SK-N-SH (cell line): ENCODE data around the gene PDE9A. TPM values are rescaled to one million over a fixed set of nuclear protein-coding genes. Genes with fewer than 3 reads are reported as not detected.

ENCODE experiments used
- CTCF ChIA-PET: fragments of 300-600, 350-600 bp; formaldehyde crosslinking; extraction: SDS; loops from one replicate; lab custom pipeline; 2021; lab: Yijun Ruan, JAX
- POLR2A ChIA-PET: fragments of 350-600 bp; sonication (Branson Sonifier 250); formaldehyde crosslinking; extraction: SDS; loops from one replicate; lab custom pipeline; 2020; ENCODE audit warnings: antibody characterized with exemption, inconsistent platforms; lab: Yijun Ruan, JAX
- DNase-seq: peaks from one replicate; pipeline ENCODE4 v3.0.0; 2012
- H2AFZ ChIP-seq: fragments of 200-600 bp; sonication (generic); 2 replicates; pipeline ENCODE4 v1.8.1; 2016; ENCODE audit warnings: antibody characterized with exemption, mild to moderate bottlenecking, low read depth
- H3F3A ChIP-seq: fragments of 200-600 bp; sonication (generic); replicated peaks from 2 replicates; pipeline ENCODE3; 2016; ENCODE audit warnings: antibody characterized with exemption, mild to moderate bottlenecking; ENCODE audit not compliant: insufficient read depth
- H3K27ac ChIP-seq, 2 experiments: fragments of 200-500 bp in 1 of 2; fragments of 200-600 bp in 1 of 2; sonication (Bioruptor generic) in 1 of 2; sonication (generic), shearing (Covaris generic) in 1 of 2; 2 replicates each; pipeline versions ENCODE4 v1.5.1 to v1.6.1; 2014 to 2016; ENCODE audit warnings: low read depth in 2 of 2, inconsistent platforms in 1 of 2, low read length in 1 of 2, mild to moderate bottlenecking in 1 of 2, mixed read lengths in 1 of 2
- H3K27me3 ChIP-seq: fragments of 200-600 bp; sonication (generic), shearing (Covaris generic); 2 replicates; pipeline ENCODE4 v1.6.1; 2016; ENCODE audit warnings: mixed run types; ENCODE audit not compliant: insufficient read depth
- H3K36me3 ChIP-seq, 2 experiments: fragments of 200-500 bp in 1 of 2; fragments of 200-600 bp in 1 of 2; sonication (Bioruptor generic) in 1 of 2; sonication (generic) in 1 of 2; replicated peaks in 1 of 2; 2 replicates each; pipeline versions ENCODE3 to v1.5.1; 2014 to 2016; ENCODE audit warnings: low read length in 1 of 2, mild to moderate bottlenecking in 1 of 2; ENCODE audit not compliant: insufficient read depth in 2 of 2, control insufficient read depth in 1 of 2
- H3K4me1 ChIP-seq, 2 experiments: fragments of 200-500 bp in 1 of 2; fragments of 200-600 bp in 1 of 2; sonication (Bioruptor generic) in 1 of 2; sonication (generic), shearing (Covaris generic) in 1 of 2; 2 replicates each; pipeline versions ENCODE4 v1.5.1 to v1.6.1; 2014 to 2016; ENCODE audit warnings: low read depth in 1 of 2, low read length in 1 of 2, mixed run types in 1 of 2; ENCODE audit not compliant: insufficient read depth in 2 of 2, control insufficient read depth in 1 of 2
- H3K4me2 ChIP-seq: fragments of 200-600 bp; sonication (generic), shearing (Covaris generic); 2 replicates; pipeline ENCODE4 v1.6.1; 2017; ENCODE audit warnings: mixed run types
- H3K4me3 ChIP-seq, 2 experiments: fragments of 200-500 bp in 1 of 2; fragments of 200-600 bp in 1 of 2; sonication (Bioruptor generic) in 1 of 2; sonication (generic), shearing (Covaris generic) in 1 of 2; 2 replicates each; pipeline versions ENCODE4 v1.5.1 to v1.8.1; 2014 to 2016; ENCODE audit warnings: low read depth in 2 of 2, inconsistent platforms in 1 of 2, low read length in 1 of 2, mild to moderate bottlenecking in 1 of 2, mixed read lengths in 1 of 2, moderate library complexity in 1 of 2
- H3K79me2 ChIP-seq: fragments of 200-600 bp; sonication (generic); 2 replicates; pipeline ENCODE4 v1.8.1; 2017; ENCODE audit warnings: mild to moderate bottlenecking; ENCODE audit not compliant: insufficient read depth
- H3K9ac ChIP-seq: fragments of 200-600 bp; sonication (generic); 2 replicates; pipeline ENCODE4 v1.6.1; 2017; ENCODE audit warnings: mixed run types
- H3K9me2 ChIP-seq: fragments of 200-600 bp; sonication (generic); 2 replicates; pipeline ENCODE4 v1.6.1; 2017; ENCODE audit warnings: mixed run types
- H3K9me3 ChIP-seq: fragments of 200-600 bp; sonication (generic); 2 replicates; pipeline ENCODE4 v1.6.1; 2017; ENCODE audit warnings: mixed run types, mild to moderate bottlenecking, moderate library complexity
- H4K20me1 ChIP-seq: fragments of 200-600 bp; sonication (generic); 2 replicates; pipeline ENCODE4 v1.6.1; 2017; ENCODE audit warnings: mild to moderate bottlenecking, mixed run types; ENCODE audit not compliant: insufficient read depth
- CHD2 ChIP-seq: fragments of 150-350 bp; IDR thresholded peaks from 2 replicates; pipeline ENCODE4 v1.6.1; 2018; ENCODE audit warnings: low read length; ENCODE audit not compliant: partially characterized antibody
- ELF1 ChIP-seq: IDR thresholded peaks from 2 replicates; pipeline ENCODE4 v1.4.0; 2012
- EP300 ChIP-seq, 2 experiments: IDR thresholded peaks; 2 replicates each; pipeline versions ENCODE4 v1.4.0 to v1.6.1; 2012; ENCODE audit warnings: borderline replicate concordance in 1 of 2, low read depth in 1 of 2, low read length in 1 of 2
- FOSL2 ChIP-seq: IDR thresholded peaks from 2 replicates; pipeline ENCODE4 v1.4.0; 2012; ENCODE audit warnings: low read depth, mild to moderate bottlenecking, moderate library complexity, borderline replicate concordance
- JUND ChIP-seq: IDR thresholded peaks from 2 replicates; pipeline ENCODE4 v1.4.0; 2012
- MAX ChIP-seq: IDR thresholded peaks from 2 replicates; pipeline ENCODE4 v1.4.0; 2012; ENCODE audit warnings: low read depth
- MEF2A ChIP-seq: IDR thresholded peaks from 2 replicates; pipeline ENCODE4 v1.4.0; 2012; ENCODE audit warnings: low read depth, borderline replicate concordance
- MXI1 ChIP-seq: IDR thresholded peaks from 2 replicates; pipeline ENCODE4 v1.6.1; 2012; ENCODE audit warnings: mild to moderate bottlenecking, low read depth, low read length, improper control_type of control experiment
- POLR2AphosphoS5 ChIP-seq: IDR thresholded peaks from 2 replicates; pipeline ENCODE4 v1.6.1; 2012; ENCODE audit warnings: low read depth, low read length
- RAD21 ChIP-seq: IDR thresholded peaks from 2 replicates; pipeline ENCODE4 v1.6.1; 2012; ENCODE audit warnings: mild to moderate bottlenecking, low read length
- RXRA ChIP-seq: IDR thresholded peaks from 2 replicates; pipeline ENCODE4 v1.4.0; 2012; ENCODE audit warnings: low read depth, mild to moderate bottlenecking, borderline replicate concordance
- SIN3A ChIP-seq: IDR thresholded peaks from 2 replicates; pipeline ENCODE4 v1.6.1; 2012; ENCODE audit warnings: low read depth, mild to moderate bottlenecking, low read length, moderate library complexity, borderline replicate concordance
- SMC3 ChIP-seq: IDR thresholded peaks from 2 replicates; pipeline ENCODE4 v1.6.1; 2012; ENCODE audit warnings: low read depth, low read length, improper control_type of control experiment
- USF1 ChIP-seq: IDR thresholded peaks from 2 replicates; pipeline ENCODE4 v1.4.0; 2012; ENCODE audit warnings: low read depth, borderline replicate concordance
- USF2 ChIP-seq: fragments of 150-350 bp; IDR thresholded peaks from 2 replicates; pipeline ENCODE4 v1.6.1; 2017; ENCODE audit warnings: antibody characterized with exemption, low read length, low read depth, borderline replicate concordance
- YY1 ChIP-seq: IDR thresholded peaks from 2 replicates; pipeline ENCODE4 v1.4.0; 2012; ENCODE audit warnings: low read depth, mild to moderate bottlenecking
- WGBS: methylation state at CpG from one replicate; pipeline ENCODE4 v1.1.6; 2017; ENCODE audit warnings: low lambda C conversion rate; 5-methylcytosine and 5-hydroxymethylcytosine counted together
- polyA plus RNA-seq, 3 experiments: library from polyadenylated mRNA; depleted of rRNA; stranded (reverse); fragments of >200 nt; gene quantifications; 2 replicates each; pipeline ENCODE4 v1.2.3, GENCODE V29; 2012
- TF ChIP-seq, protein P1 (sequence below): fragments of 150-350 bp; IDR thresholded peaks from 2 replicates; pipeline ENCODE4 v1.6.1; 2016; ENCODE audit warnings: mild to moderate bottlenecking, low read depth, low read length

Gene PDE9A
- polyA plus RNA-seq (2012; rRNA removed) = 0.28 and 0.54 TPM in 2 replicates
- 0.75 and 1.3 TPM in 2 replicates for polyA plus RNA-seq (2012; cell fraction: cytosol; rRNA removed)
- polyA plus RNA-seq (2012; cell fraction: nucleus; rRNA removed) = 0.87 and 1.4 TPM in 2 replicates

GRCh38 chr21:42653231-42654061 lies at the start of gene PDE9A:
Gene PDE9A, plus strand, starts transcription at chr21:42653621. Its CDS starts 194 bp downstream, at chr21:42653815.
- Histone ChIP-seq H3K27me3 (peaks cover 35% of the 10 kb centered on the region), H3K4me2 (peak within 1 kb of the TSS; percentile 65; the same call in 1 of the 2 replicates), H3K9me3 (no peaks in the 10 kb centered on the region), H3K36me3 (no peaks in the 10 kb centered on the region), H3F3A (no peaks in the 10 kb centered on the region), H3K4me3 (peak within 1 kb of the TSS in 1 of 2 experiments; percentile 53; a peak in 3 of 4 replicates), H3K27ac (peak within 1 kb of the TSS in 1 of 2 experiments; percentile 98; a peak in 2 of 4 replicates), H3K9ac (no peak within 1 kb of the TSS), H2AFZ (peak within 1 kb of the TSS; percentile 46; the same call in 1 of the 2 replicates), H3K79me2 (no peaks in the 10 kb centered on the region), H3K4me1 (peaks cover 0 to 33% of the 10 kb centered on the region in 2 experiments; a peak in 1 of 4 replicates), H3K9me2 (no peaks in the 10 kb centered on the region), H4K20me1 (no peaks in the 10 kb centered on the region)
- TF ChIP-seq USF1 (no peak), POLR2AphosphoS5 (no peak), FOSL2 (no peak), MEF2A (no peak), RXRA (no peak), MXI1 (no peak), RAD21 (no peak), SIN3A (no peak), CHD2 (no peak), EP300 (IDR thresholded peaks at IDR 0.05; ENCODE audit: borderline replicate concordance in 1 of 2, low read depth in 1 of 2, low read length in 1 of 2) (no peak), MAX (no peak), USF2 (no peak), ELF1 (no peak), JUND (no peak), SMC3 (no peak), YY1 (no peak)
- TF ChIP-seq, protein P1, sequence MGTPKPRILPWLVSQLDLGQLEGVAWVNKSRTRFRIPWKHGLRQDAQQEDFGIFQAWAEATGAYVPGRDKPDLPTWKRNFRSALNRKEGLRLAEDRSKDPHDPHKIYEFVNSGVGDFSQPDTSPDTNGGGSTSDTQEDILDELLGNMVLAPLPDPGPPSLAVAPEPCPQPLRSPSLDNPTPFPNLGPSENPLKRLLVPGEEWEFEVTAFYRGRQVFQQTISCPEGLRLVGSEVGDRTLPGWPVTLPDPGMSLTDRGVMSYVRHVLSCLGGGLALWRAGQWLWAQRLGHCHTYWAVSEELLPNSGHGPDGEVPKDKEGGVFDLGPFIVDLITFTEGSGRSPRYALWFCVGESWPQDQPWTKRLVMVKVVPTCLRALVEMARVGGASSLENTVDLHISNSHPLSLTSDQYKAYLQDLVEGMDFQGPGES = no peak
- ChIA-PET CTCF (interaction anchor here (0.6 to 3.0 kb wide), 21 partner anchors 8 to 239 kb away, joined by 3 to 25 read pairs (median 5); partner anchors contain the start of gene NDUFV3), POLR2A (interaction anchor here (0.7 to 2.0 kb wide), 4 partner anchors 12 to 239 kb away, joined by 3 to 8 read pairs (median 4); no protein-coding TSS in a partner anchor)
- 2% methylated on average over 29 of the region's 91 CpGs for WGBS
- DNase-seq = peak; percentile 90
